GM15510 (cell line): Measurements from ENCODE around the gene OASL.
A peak's percentile ranks its signal among the peaks of the same experiment; 100 is the strongest.

Experiments
- POLR2A ChIP-seq: IDR thresholded peaks from 3 replicates; pipeline ENCODE4 v1.6.1; 2011; ENCODE audit warnings: borderline replicate concordance; ENCODE audit not compliant: insufficient read length; ENCODE audit errors: extremely low read depth

Gene OASL

GRCh38 chr12:121062391-121063045, 23.5 kb upstream of the OASL start:
- TF ChIP-seq POLR2A, result no peak

GRCh38 chr12:121061831-121062230, 22.8 kb upstream of the OASL start:
- TF ChIP-seq POLR2A, result no peak

GRCh38 chr12:121060149-121061001, 21.3 kb upstream of the OASL start:
- peak; percentile 29 for TF ChIP-seq POLR2A

GRCh38 chr12:121059031-121059898, 20.2 kb upstream of the OASL start:
- no peak for TF ChIP-seq POLR2A

GRCh38 chr12:121057794-121058193, 18.7 kb upstream of the OASL start:
- TF ChIP-seq POLR2A, result no peak

GRCh38 chr12:121053706-121054105, 14.7 kb upstream of the OASL start:
- no peak for TF ChIP-seq POLR2A

GRCh38 chr12:121050725-121051124, 11.7 kb upstream of the OASL start:
- TF ChIP-seq POLR2A, result no peak

GRCh38 chr12:121048442-121048841, 9.4 kb upstream of the OASL start:
- TF ChIP-seq POLR2A, result no peak

GRCh38 chr12:121043067-121043466, 4.0 kb upstream of the OASL start:
- no peak for TF ChIP-seq POLR2A

GRCh38 chr12:121036810-121037326, 2.2 kb downstream of the OASL start:
- no peak for TF ChIP-seq POLR2A

- no peak for TF ChIP-seq POLR2A
Measured at GRCh38 chr12:121034616-121035305, 4.3 kb downstream of the OASL start.

- TF ChIP-seq POLR2A, result no peak
Measured at GRCh38 chr12:121033625-121034349, 5.3 kb downstream of the OASL start.

GRCh38 chr12:121030576-121031212, 8.4 kb downstream of the OASL start:
- no peak for TF ChIP-seq POLR2A
